HG03103 (cell line): ENCODE data around the gene KCND3.

Experiments used
- ATAC-seq: cut with Tn5 transposase; IDR thresholded peaks from one replicate; pipeline ENCODE4 v1.9.1; 2021; ENCODE audit warnings: low read depth; ENCODE audit not compliant: unreplicated experiment

Gene KCND3

GRCh38 chr1:111851552-111851951 lies 137.9 kb downstream of the KCND3 start:
- ATAC-seq, result no peak

- no peak for ATAC-seq
Measured at GRCh38 chr1:111850109-111850508, 139.4 kb downstream of the KCND3 start.

DNA sequence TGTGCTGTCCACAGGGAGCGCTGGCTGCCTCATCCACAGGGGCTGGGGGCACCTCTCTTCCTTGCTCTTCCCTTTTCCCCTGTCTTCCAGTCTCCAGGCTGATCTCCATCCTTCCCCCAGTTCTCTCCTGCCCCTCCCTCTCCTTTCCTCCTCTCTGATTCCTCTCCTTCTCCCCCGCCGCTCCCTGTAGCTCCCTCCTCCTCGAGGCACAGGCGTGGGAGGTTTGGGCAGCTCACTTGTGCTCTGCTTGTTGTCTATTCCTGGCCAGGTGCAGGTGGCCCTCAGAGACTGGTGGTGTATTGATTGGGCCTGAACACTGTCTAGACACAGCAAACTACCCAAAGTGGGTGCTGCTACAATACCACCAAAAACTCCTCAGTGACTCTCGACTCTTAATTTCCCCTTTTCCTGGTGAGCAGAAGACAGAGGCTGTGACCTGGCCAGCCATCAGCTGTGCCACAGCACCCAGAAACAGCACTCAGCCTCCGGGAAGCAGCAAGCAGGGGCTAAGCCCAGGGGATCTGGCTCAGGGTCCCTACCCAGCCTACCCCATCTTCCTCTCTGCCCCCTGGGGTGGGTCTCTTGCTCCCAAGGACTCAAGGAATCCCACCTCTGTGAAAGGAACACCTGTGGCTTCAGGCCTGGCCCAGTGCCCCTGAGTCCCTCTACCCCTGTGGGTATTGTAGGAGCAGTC lies 140.5 kb downstream of the KCND3 start:
- ATAC-seq, result no peak

GRCh38 chr1:111847466-111847865 lies 142.0 kb downstream of the KCND3 start:
- ATAC-seq, result no peak

DNA sequence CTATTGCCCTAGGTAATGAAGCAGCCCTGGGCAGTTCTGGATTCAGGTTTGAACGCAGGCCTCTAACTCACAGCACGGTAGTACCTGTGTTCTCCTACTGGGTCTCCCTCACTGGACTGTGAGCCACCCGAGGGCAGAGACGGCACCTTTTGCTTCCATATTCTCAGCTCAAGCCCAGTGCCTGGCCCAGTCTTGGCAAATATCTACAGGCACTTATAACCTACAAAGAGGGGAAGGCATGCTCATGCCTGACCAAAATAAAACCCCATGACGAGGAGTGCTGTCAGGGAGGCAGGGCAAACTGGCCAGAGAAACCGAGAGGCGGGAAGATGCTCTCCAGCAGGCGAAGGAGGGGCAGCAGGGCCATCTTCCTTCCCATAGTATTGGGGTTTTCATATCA lies 142.6 kb downstream of the KCND3 start:
- ATAC-seq, result no peak

- no peak for ATAC-seq
Measured at GRCh38 chr1:111843177-111843576, 146.3 kb downstream of the KCND3 start.

DNA sequence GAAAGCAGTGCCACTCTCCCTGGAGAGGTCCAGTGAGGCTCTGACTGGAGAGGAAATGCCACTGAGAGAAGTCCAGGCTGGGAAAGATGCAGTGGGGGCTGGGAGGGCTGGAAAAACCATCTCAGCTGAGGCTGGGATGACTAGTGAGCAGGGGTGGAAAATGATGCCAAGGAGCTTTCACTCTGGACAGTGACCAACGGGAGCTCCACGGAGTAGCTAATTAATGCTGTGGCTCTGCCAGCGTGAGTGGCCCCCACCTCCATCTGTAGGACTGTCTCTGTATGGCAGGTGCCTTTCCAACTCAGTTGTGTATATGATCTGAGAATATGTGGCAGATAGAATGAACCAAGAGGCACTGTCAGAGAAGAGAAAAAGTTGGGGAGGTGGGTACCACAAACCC lies 147.1 kb downstream of the KCND3 start:
- no peak for ATAC-seq

- no peak for ATAC-seq
Measured at GRCh38 chr1:111841746-111842145, 147.7 kb downstream of the KCND3 start.

DNA sequence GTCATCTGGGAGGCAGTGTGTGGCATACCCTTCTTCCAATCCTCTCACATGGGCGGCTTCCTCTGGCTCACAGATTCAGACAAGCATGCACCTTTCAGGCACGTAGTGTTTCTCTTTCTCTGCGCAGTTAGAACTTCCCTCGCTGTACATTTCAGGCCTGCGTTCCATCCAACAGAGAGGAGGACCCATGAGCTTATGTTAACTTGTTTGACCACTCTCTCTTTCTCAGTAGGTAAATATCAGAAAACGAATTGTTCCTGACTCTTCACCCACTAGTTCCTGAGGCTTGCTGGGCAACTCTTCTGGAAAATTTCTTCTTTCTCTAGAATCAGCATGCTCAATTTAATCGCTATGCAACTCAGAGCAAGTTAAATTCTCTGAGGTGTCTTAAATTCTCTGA lies 148.3 kb downstream of the KCND3 start:
- ATAC-seq, result no peak

DNA sequence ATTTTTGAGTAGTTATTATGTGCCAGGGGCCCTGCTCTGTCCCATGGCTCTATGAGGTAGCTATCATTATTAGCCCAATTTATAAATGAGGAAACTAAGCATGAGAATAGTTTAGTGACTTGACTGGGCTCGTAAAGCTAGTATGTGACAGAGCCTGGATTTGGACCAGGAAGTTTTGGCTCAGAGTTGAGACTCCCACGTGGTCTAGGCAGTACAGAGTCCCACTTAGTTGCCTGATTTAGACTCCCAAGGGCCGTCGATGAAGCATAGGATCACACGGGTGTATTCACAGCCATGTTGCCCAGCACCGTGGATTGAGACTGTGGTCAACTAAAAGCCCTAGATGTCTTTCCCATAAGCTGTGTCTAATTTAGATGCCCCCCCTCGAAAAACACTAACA lies 152.1 kb downstream of the KCND3 start:
- no peak for ATAC-seq

DNA sequence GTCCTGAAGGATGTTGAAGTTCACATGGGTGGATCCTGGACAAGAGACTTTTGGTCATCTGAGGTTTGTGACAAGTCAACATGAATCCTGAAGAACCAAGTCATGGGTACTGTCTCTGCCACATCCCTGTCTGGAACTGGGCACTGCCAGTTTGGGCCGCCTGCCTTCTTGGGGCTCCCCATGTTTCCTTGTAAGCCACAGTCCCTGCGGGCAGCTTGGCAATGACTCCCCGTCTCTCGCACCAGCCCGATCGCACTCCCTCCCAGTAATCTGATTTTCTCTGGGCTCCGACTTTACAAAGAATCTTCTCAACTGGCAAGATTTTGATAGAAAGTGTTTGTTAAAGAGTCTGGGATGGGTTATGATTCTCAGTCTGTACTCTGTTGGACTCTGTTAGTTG lies 153.4 kb downstream of the KCND3 start:
- no peak for ATAC-seq

GRCh38 chr1:111835514-111835913 lies 154.0 kb downstream of the KCND3 start:
- no peak for ATAC-seq

DNA sequence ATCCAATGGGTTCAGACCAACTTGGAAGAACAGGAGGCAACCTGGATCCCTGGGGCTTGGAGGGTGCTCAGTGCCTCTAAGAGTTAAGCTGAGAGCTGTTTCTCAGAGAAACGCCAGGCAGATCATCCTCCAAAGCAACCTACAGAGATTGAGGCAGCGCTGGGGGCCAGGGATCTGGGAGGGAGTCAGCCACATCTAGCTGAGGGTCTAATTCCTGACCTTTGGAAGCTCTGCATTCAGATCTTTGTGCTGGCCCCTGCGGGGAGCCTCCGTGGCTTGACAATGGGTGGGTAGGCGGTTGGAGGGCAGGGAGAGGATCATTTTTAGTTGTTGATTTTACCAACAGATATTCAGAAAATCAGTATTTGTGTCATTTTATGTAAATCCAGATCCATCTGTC lies 154.5 kb downstream of the KCND3 start:
- no peak for ATAC-seq

GRCh38 chr1:111833334-111833733 lies 156.1 kb downstream of the KCND3 start:
- no peak for ATAC-seq

DNA sequence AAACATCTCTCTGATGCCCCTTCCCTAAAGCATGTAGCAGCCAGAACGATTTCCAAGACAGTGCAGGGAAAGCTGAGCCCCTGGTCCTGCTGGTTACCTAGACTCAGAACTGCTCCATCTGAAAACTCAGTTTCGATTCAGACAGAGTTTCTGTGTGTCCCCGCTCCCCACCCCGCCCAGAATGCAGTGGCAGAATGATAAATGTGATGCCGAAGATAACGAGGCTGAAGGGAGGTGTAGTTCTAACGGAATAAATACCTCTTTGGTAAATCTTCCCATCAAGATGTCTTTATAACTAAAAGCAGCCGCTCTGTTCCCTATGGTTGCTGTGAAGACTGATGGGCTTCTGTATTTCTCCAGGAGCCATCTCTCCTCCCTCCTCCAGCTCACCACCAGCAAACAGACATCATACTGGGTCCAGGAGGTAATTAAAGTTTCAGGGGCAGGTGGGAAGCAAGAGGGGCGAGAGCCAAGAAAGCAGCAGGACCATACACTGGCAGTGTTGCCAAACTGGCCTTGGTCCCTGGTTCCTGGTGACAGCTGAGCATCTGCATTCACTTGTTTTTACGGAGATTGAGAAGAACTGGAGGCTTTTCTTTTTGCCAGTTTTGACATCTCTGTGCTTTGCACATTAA lies 156.8 kb downstream of the KCND3 start:
- no peak for ATAC-seq

DNA sequence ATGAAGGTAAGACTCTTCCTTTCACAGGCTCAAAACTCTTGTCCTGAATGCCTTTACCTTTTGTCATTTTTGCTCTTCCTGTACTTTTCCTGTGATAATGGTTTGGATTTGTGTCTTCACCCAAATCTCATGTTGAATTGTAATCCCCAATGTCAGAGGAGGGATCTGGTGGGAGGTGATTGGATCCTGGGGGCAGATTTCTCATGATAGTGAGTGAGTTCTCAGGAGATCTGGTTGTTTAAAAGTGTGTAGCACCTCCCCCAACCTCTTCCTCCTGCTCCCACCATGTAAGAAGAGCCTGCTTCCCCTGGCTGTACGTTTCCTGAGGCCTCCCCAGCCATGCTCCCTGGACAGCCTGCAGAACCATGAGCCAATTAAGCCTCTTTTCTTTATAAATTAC lies 158.3 kb downstream of the KCND3 start:
- no peak for ATAC-seq

DNA sequence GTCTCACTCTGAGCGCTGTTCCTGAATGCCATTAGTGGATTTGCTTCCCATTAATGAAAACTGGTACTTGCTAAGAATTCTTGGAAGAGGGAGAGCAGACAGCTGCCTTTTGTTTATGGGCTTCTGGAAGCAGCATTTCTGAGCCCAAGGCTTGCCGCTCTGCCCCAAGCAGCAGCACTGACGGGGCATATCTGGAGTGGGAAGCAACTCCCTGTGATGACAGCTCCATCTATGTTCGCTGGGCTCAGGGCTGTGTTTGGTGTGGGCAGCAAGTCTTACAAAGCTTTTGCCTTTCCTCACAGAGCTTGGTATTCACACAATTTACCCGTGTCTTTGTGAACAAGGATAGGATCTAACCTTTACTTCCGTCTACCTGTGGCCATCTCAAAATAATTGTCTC lies 161.5 kb downstream of the KCND3 start:
- no peak for ATAC-seq

GRCh38 chr1:111826278-111826677 lies 163.2 kb downstream of the KCND3 start:
- ATAC-seq, result no peak

DNA sequence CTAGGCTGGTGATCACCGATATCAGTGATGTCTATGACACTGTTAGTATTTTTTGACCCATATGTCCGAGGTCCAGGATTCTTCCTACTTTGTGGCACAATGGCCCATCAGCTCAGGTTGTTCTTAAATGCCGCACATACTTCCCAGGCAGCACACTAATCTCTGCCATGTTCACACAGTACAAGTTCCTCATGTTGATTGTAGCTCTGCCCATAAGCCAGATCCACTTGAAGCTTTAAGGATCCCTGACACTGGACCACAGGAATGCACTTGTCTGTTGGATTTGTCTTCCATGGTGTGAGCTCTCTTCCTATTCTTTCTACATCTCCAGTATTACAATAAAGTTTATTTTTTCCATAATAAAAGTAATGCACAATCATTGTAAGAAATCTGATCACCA lies 164.3 kb downstream of the KCND3 start:
- ATAC-seq, result no peak

DNA sequence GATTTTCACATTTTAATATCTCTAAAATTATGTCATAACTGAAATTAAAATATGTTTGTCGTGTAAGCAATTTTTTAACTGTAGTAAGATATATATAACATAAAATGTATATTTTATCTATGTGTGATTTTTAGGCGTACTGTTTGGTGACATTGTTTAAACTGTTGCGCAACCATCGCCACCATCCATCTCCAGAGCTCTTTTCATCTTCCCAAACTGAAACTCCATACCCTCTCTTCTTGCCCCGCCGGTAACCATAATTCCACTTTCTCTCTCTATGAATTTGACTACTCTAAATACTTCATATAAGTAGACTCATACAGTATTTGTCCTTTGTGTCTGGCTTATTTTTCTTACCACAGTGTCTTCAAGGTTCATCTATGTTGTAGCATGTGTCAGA lies 167.3 kb downstream of the KCND3 start:
- ATAC-seq, result no peak

- no peak for ATAC-seq
Measured at GRCh38 chr1:111821121-111821745, 168.2 kb downstream of the KCND3 start.
